ENCODE data around the gene ARHGAP18. TPM values are rescaled to one million over a fixed set of nuclear protein-coding genes. Genes with fewer than 3 reads are reported as not detected.

The ARHGAP18 gene
- total RNA-seq, 2 donors from 2014 or later: 7.1 to 11.2 TPM

- H3K36me3 ChIP-seq: no peaks in the 10 kb centered on the region
- H3K9me3 ChIP-seq: no peaks in the 10 kb centered on the region
- H3K4me1 ChIP-seq: no peaks in the 10 kb centered on the region
- H3K27ac ChIP-seq: no peak overlapping the region
- no peak for TF ChIP-seq CTCF (IDR thresholded peaks at IDR 0.05)
- DNase-seq (ENCODE audit: low spot score): no peak
- H3K27me3 ChIP-seq: no peaks in the 10 kb centered on the region
- no peak overlapping the region for H3K4me3 ChIP-seq
These were observed 175.1 kb downstream of the ARHGAP18 start for GRCh38 chr6:129534926-129535325.

Other genes starting within 250 kb of the ARHGAP18 start
- not detected for gene TMEM244, start 151.1 kb upstream of the ARHGAP18 start, total RNA-seq

All from right atrium auricular region (tissue), 2 donors.